ENCODE data around the gene PARP6.

PARP6 gene

GRCh38 chr15:72313448-72313840, 41.1 kb upstream of the PARP6 start:
- no peak overlapping the region for H3K27ac ChIP-seq
- no peak for TF ChIP-seq CTCF (conservative IDR thresholded peaks at IDR 0.05)
- no peak for TF ChIP-seq ZFX (IDR thresholded peaks at IDR 0.05)

GRCh38 chr15:72312605-72313447, 40.5 kb upstream of the PARP6 start:
- TF ChIP-seq CTCF (conservative IDR thresholded peaks at IDR 0.05), result peak; percentile 91
- TF ChIP-seq ZFX (IDR thresholded peaks at IDR 0.05), result no peak
- no peak overlapping the region for H3K27ac ChIP-seq

GRCh38 chr15:72307026-72307425, 34.7 kb upstream of the PARP6 start:
- TF ChIP-seq ZFX (IDR thresholded peaks at IDR 0.05) (no peak), CTCF (conservative IDR thresholded peaks at IDR 0.05) (no peak)
- H3K27ac ChIP-seq, result no peak overlapping the region

- no peak overlapping the region for H3K27ac ChIP-seq
- TF ChIP-seq CTCF (conservative IDR thresholded peaks at IDR 0.05), result no peak
- no peak for TF ChIP-seq ZFX (IDR thresholded peaks at IDR 0.05)
These were observed 33.9 kb upstream of the PARP6 start for GRCh38 chr15:72306211-72306785.

GRCh38 chr15:72304596-72304995, 32.2 kb upstream of the PARP6 start:
- no peak overlapping the region for H3K27ac ChIP-seq
- TF ChIP-seq ZFX (IDR thresholded peaks at IDR 0.05), result no peak
- no peak for TF ChIP-seq CTCF (conservative IDR thresholded peaks at IDR 0.05)

GRCh38 chr15:72302955-72303354, 30.6 kb upstream of the PARP6 start:
- no peak for TF ChIP-seq CTCF (conservative IDR thresholded peaks at IDR 0.05)
- TF ChIP-seq ZFX (IDR thresholded peaks at IDR 0.05), result no peak
- H3K27ac ChIP-seq, result no peak overlapping the region

- TF ChIP-seq ZFX (IDR thresholded peaks at IDR 0.05) (no peak), CTCF (conservative IDR thresholded peaks at IDR 0.05) (no peak)
- no peak overlapping the region for H3K27ac ChIP-seq
These were observed 17.4 kb upstream of the PARP6 start for GRCh38 chr15:72289597-72290325.

Data from C4-2B (cell line).